ENCODE results near the gene TEC.
A peak's percentile ranks its signal among the peaks of the same experiment; 100 is the strongest.
"Not testable (repeated sequence)": the region's sequence is repeated elsewhere in the genome, so short reads cannot be mapped to it uniquely, and the experiment has no call there.

TEC gene

GRCh38 chr4:48193921-48194468, 75.6 kb downstream of the TEC start:
- no peak for DNase-seq

- DNase-seq = no peak
Measured at GRCh38 chr4:48193096-48193836, 76.4 kb downstream of the TEC start.

- no peak for DNase-seq
Measured at GRCh38 chr4:48191758-48192157, 77.9 kb downstream of the TEC start.

GRCh38 chr4:48190839-48191238, 78.8 kb downstream of the TEC start:
- no peak for DNase-seq

- no peak for DNase-seq
Measured at GRCh38 chr4:48189731-48190130, 79.9 kb downstream of the TEC start.

- DNase-seq = no peak
Measured at GRCh38 chr4:48188390-48188789, 81.2 kb downstream of the TEC start.

- DNase-seq = no peak
Measured at GRCh38 chr4:48187813-48188212, 81.8 kb downstream of the TEC start.

GRCh38 chr4:48187066-48187465, 82.6 kb downstream of the TEC start:
- not testable (repeated sequence) for DNase-seq

- DNase-seq = not testable (repeated sequence)
Measured at GRCh38 chr4:48186394-48186793, 83.2 kb downstream of the TEC start.

GRCh38 chr4:48184882-48185281, 84.8 kb downstream of the TEC start:
- DNase-seq = no peak

- no peak for DNase-seq
Measured at GRCh38 chr4:48180234-48180633, 89.4 kb downstream of the TEC start.

GRCh38 chr4:48178931-48179330, 90.7 kb downstream of the TEC start:
- DNase-seq = no peak

GRCh38 chr4:48175806-48176205, 93.8 kb downstream of the TEC start:
- DNase-seq = no peak

- DNase-seq = no peak
Measured at GRCh38 chr4:48175328-48175727, 94.3 kb downstream of the TEC start.

GRCh38 chr4:48173056-48173991, 96.3 kb downstream of the TEC start:
- DNase-seq = peak; percentile 13

GRCh38 chr4:48172651-48173050, 97.0 kb downstream of the TEC start:
- no peak for DNase-seq

- no peak for DNase-seq
Measured at GRCh38 chr4:48169636-48170035, 100.0 kb downstream of the TEC start.

- DNase-seq = no peak
Measured at GRCh38 chr4:48167538-48168263, 101.9 kb downstream of the TEC start.

GRCh38 chr4:48164561-48164960, 105.1 kb downstream of the TEC start:
- DNase-seq = not testable (repeated sequence)

- DNase-seq = no peak
Measured at GRCh38 chr4:48163746-48164145, 105.9 kb downstream of the TEC start.

GRCh38 chr4:48162162-48162561, 107.5 kb downstream of the TEC start:
- no peak for DNase-seq

- no peak for DNase-seq
Measured at GRCh38 chr4:48157271-48157670, 112.4 kb downstream of the TEC start.

- no peak for DNase-seq
Measured at GRCh38 chr4:48156423-48156822, 113.2 kb downstream of the TEC start.

All from GDM1 (cell line).